GM19328 (cell line): ENCODE measurements around the gene ZCCHC9.
"Not testable (repeated sequence)": the region's sequence is repeated elsewhere in the genome, so short reads cannot be mapped to it uniquely, and the experiment has no call there.

Source experiments
- ATAC-seq: cut with Tn5 transposase; IDR thresholded peaks from one replicate; pipeline ENCODE4 v1.9.1; 2021; ENCODE audit warnings: mild to moderate bottlenecking, moderate library complexity; ENCODE audit not compliant: unreplicated experiment

ZCCHC9 gene

GRCh38 chr5:81303563-81303962 lies 2.2 kb downstream of the ZCCHC9 start:
- no peak for ATAC-seq

DNA sequence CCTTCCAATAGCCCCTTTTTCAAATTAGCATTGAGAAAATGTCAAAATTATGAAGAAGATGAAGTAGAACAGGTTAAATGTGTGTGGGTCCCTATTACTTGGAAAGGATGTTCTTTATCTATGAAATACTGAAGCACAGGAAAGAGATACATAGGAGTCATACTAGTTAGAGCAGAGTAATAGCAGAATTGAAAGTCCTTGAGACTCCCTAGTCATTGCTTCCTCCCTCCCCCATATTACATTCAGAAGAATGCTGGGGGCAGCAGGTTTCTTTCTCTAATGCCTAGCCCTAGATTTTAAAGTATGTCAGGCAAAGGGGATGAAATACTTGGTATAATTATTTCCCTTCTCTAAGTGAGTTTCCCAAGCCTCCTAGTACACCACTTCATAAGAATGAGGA lies 4.4 kb downstream of the ZCCHC9 start:
- ATAC-seq: no peak

- no peak for ATAC-seq
Observed at GRCh38 chr5:81308836-81309235, 7.4 kb downstream of the ZCCHC9 start.

GRCh38 chr5:81310402-81311063 lies 9.1 kb downstream of the ZCCHC9 start:
- ATAC-seq: no peak

DNA sequence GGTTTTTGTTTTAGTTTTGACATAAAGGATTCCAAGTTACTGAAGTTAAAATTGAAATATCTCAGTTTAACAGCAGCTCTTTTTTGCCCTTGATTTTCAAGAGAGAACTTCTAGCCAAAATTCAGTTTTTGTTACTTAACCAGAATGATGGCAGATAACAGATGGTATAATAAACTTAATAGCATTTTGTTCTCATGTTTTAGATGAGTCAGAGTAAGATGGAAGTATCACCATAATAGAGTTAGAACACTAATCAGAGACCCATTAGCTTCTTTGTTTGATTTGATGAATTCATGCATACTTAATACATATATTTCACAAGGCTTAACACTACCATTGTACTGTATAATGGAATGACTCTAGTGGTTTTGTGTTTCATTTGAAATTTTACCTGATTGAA lies 11.9 kb downstream of the ZCCHC9 start:
- ATAC-seq: no peak

GRCh38 chr5:81313686-81314085 lies 12.3 kb downstream of the ZCCHC9 start:
- no peak for ATAC-seq

GRCh38 chr5:81314581-81314980 lies 13.2 kb downstream of the ZCCHC9 start:
- no peak for ATAC-seq

GRCh38 chr5:81315336-81315735 lies 13.9 kb downstream of the ZCCHC9 start:
- no peak for ATAC-seq

GRCh38 chr5:81315830-81316229 lies 14.4 kb downstream of the ZCCHC9 start:
- ATAC-seq: no peak

GRCh38 chr5:81316571-81316970 lies 15.2 kb downstream of the ZCCHC9 start:
- ATAC-seq: no peak

DNA sequence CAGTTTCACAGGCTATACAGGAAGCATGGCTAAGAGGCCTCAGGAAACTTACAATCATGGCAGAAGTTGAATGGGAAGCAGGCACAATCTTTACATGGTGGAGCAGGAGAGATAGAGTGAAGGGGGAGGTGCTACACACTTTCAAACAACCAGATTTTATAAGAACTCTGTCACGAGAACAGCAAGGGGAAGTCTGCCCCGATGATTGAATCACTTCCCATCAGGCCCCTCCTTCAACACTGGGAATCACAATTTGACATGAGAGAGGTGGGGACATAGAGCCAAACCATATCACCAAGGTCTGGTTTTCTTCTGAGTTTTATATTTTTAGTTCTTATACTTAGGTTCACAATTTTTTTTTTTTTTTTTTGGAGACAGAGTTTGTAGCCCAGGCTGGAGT lies 16.1 kb downstream of the ZCCHC9 start:
- no peak for ATAC-seq

GRCh38 chr5:81326554-81326953 lies 25.2 kb downstream of the ZCCHC9 start:
- no peak for ATAC-seq

DNA sequence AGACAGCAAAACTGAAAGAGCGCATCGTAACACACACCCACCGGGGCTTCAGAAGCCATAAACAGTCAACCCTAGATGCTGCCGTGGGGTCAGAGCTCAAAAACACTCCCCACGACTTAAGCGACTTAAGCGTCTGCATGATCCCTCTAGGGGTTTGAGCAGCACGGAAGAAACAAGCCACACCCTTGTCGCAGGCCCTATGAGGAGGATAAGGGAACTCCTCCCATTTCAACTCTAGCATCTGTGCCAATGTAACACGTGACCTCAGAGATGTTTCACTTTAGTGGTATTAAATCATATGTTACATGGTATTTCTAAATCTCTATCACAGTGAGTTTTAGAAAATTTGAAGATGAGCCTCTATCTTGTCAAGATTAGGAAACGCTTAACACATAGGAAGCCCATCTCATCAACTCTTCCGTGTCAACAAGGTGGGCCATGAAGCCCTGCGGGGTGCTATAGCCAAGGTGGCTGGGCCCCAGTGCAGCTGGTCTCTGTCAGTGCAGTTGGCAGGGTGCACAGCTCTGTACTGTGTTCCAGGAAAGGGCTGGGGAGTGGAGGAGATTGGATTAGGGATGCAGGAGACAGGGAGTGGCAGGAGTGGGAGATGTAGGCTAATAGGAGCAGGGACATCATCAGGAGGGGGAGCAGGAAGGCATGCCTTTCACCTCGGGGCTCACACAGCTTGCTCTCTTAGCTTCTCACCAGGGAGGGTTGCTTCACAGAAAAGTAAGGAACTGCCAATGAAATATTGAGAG lies 33.1 kb downstream of the ZCCHC9 start:
- ATAC-seq: no peak

- ATAC-seq: no peak
Observed at GRCh38 chr5:81335946-81336345, 34.6 kb downstream of the ZCCHC9 start.

DNA sequence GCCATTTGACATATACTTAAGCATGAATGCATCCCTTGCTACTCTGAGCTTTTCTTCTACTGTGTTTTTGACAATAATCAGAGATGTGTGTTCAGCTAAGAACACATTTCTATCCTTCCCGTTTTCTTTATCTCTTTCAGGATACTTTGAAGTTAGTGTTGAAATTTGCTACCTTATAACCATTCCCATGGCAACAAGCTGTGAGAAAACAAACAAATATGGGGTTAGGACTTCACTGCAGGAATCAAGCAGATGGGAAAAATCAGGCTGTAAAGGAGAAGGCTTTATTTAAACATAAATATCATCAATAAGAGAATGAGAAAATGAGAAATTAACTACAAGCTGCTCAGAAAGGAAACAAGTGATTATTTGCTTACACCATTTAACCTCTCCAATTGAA lies 35.2 kb downstream of the ZCCHC9 start:
- ATAC-seq: no peak

DNA sequence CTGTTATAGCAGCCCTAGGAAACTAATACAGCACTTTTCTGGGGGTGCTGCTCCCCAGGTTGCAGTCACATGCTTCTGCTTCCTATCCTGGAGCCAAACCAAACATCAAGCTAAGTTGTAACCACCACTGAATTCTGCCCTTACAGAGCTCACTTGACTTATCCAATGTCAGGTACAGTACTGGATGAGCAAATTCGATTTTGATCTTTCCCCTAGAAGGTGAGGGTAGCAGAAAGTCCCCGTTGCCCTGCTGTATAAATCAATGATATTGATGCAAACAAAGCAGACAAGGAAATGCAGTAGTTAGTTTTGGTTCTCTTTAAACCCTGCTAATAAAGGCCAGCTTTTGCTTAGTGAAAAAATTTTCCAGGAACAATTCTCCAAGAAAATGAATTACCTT lies 36.4 kb downstream of the ZCCHC9 start:
- no peak for ATAC-seq

DNA sequence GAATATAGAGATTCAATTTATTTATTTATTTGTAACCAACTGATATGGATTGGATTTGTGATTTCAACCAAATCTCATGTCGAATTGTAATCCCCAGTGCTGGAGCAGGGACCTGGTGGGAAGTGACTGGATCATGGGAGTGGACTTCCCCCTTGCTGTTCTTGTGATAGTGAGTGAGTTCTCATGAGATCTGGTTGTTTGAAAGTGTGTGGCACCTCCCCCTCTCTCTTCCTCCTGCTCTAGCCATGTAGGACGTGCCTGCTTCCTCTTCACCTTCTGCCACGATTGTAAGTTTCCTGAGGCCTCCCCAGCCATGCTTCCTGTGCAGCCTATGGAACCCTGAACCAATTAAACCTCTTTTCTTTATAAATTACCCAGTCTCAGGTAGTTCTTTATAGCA lies 36.8 kb downstream of the ZCCHC9 start:
- ATAC-seq: not testable (repeated sequence)

GRCh38 chr5:81344736-81345135 lies 43.3 kb downstream of the ZCCHC9 start:
- no peak for ATAC-seq

- ATAC-seq: no peak
Observed at GRCh38 chr5:81345411-81346003, 44.1 kb downstream of the ZCCHC9 start.

DNA sequence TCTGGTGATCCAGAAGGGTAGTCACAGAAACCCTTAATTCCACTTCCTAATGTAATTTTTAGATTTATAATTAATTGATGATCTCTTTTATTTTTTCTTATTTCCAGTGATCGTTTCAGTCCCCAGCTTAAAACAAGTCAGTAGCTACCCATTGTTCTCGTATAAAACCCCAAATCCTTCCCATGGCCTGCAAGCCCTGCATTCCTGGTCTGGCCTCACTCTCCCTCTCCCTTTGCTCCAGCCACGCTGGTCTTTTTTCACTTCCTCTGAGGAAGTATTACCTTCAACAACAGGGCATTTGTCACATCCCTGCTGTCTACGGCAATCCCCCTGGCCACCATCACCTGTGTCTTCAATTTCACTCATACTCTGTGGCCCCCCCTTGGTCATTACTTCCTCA lies 47.8 kb downstream of the ZCCHC9 start:
- no peak for ATAC-seq

DNA sequence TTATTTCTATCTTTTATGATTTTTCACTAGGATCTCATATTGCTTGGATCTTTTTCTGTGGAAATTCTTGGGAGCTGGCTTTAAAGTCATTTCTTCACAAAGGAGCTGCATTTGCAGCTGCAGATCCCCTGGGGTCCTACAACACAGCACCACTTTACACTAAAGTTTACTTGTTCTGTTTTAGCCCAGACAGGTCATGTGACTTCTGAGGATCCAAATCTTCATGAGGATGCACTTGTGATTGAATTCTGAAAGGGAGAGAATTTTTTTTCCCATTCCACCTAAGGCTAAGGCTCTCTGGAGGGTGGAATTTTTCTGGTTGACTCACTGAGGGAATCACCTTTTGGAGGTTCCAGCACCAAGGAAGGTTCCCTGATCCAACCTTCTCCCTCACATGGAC lies 49.1 kb downstream of the ZCCHC9 start:
- ATAC-seq: no peak

DNA sequence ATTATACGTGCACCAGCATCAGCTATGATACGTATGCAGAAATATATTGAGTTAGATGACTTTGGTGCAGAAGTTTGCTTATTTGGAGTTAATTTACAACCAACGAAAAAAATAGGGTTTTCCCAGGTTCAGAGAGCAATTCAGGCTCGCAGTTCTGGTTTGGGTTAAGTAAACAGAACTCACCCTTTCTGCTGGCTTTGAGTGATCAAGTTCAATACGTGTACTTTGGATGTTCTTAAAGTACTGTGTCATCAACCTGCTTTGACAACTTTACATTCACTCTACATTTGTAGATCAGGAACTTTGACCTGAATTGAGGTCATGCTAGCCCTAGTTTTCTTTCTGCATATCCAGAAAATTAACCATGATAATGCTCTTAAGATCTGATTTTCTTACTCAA lies 51.8 kb downstream of the ZCCHC9 start:
- ATAC-seq: no peak
